ENCODE data around the gene MBTPS2.
"Not testable (repeated sequence)": the region's sequence is repeated elsewhere in the genome, so short reads cannot be mapped to it uniquely, and the experiment has no call there.

Gene MBTPS2

DNA sequence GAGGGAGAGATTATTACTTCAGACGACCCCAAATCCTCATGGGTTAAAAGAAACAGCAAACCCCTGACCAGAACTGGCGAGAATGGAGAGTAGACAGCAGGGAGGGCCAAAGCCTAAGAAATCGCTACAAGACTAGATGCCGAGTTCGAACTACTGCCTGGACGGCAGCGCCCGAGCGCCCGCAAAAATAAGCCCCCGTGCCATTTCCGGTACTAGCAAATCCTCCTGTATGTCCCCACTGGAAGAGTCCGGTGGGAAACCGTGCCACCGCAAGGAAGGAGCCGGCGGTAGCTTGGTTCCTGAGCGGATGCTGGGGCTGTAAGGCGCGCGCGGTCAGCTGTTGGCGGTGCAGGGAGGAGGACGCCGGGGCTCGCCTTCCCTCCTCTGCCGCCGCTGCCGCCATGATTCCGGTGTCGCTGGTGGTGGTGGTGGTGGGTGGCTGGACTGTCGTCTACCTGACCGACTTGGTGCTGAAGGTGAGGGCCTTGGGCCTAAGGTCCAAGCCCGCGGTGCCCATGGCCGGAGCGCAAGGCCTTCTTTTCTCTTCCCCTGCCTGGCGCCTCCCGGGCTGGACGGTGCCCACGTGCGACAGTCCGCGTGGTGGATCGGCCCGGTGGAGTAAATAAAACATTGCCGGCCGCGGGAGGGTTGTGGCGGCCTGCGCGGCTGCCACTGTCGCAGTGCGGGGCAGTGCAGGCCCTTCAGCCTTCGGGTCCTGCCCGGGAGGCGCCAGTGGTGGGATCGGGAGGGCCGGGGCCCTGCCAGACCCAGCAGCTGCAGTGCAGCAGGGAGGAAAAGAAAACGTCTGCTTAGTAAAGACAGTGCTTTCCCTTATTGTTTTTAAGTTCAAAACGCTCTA, at the start of gene MBTPS2:
Gene MBTPS2, plus strand, starts transcription at position 284 of the 859 bp plus-strand sequence. Its CDS starts 118 bp downstream, at position 402.
- no peak for DNase-seq (ENCODE audit: low spot score)

DNA sequence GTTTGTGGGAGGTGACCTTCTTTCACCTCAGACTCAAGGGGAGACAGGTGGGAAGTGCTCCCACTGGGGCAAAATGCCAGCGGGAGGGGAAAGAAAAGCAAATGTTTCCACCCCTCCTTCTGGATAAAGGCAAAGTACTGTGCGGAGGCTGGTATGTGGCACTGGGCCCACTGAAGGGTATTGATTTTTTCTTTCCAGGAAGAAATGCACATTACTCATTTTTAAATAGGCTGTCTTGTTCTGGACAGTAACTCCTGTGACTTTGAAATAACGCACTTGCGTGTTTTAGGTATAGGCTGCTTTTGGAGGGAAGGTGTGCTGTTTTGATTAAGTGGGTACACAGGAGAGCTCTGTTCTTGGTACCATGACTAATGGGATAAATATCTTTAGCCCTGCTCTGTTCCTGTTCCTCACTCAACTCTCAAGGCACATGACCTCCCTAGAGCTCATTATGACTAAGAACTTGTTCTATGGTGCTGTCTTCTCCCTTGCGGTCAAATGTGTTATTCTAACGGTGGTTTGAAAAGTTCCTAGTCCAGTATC, 40.7 kb upstream of the MBTPS2 start:
- no peak for DNase-seq (ENCODE audit: low spot score)

DNA sequence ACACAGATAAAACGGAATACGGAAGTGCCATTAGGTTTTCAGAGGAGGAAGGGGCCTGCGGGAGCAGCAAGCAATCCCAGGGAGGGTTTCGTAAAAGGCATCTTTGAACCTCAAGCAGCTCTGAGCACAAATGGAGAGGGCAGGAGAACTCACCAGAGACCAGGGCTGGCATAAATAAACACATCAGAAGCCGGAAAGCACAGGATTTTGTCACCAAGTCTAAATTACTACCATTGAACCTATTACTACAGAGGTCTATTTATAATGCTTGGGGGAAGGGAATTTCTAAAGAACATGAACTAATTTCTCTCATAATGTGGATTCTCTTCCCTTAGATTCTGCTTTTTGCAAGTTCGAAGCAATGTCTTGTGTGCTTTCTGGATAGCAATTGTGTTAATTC, 39.6 kb upstream of the MBTPS2 start:
- DNase-seq (ENCODE audit: low spot score): no peak

DNA sequence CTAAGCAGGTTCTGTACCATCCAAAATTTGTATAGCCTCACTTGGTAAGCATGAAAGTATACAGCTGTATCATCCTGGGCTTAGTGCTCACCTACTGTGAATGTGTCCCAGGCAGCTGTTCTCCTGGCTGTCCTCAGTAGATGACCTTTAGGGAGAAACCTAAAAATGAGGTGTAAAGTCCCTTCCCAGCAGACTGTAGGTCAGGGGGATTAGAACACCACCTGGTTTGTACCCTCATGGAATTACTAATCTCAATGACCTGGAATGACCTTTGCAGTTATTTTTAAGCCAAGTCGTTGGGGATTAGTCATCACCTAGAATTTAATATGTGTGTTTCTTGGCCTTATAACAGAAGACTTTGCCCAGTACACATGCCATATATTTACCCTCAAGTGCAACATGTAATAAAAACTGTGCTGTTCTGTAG, 39.1 kb upstream of the MBTPS2 start:
- DNase-seq (ENCODE audit: low spot score): no peak

DNA sequence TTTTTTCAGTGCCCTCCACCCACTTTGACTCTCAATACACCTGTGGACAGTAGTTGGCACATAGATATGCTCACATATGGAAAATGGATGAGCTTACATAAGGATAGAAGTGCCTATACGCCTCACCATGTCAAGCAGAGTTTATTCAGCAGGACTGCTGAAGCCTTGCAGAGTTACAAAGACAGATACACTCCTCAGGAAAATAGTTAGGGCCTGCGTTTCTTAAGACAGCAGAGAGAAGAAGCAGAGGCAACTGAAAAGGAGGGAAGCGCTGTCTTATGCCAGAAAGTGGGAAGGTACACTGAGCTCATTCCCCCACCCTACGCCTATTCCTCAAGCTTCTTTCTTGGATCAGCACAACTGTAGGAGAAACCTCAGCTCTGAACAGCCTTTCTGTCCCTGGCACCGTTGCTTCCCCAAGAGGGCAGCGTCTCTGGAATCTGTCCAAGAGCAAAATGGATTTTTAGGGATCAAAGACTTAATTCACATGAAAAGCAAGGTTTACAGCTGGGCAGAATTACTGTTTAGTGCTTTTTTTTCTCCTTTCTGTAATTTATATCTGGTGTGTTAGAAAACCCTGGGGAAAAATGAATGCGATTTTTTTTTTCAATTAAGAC, 37.3 kb upstream of the MBTPS2 start:
- no peak for DNase-seq (ENCODE audit: low spot score)

DNA sequence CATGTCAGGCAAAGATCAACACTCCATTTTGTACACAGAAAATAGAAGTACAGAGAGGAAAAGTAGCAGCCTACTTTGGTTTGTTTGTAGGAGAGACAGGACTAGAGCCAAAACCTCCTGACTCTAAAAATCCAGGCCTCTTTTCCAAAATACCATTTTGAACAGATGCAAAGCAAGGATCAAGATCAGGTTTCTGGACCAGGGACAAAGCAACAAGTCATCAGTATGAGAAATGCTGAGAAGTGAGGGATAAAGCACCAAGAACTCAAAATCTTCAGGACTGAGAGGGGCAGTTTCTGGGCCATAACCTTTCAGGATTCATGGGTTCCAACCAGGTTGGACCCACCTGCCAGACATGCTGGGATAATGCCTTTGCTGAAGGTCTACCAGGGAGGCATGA, 36.6 kb upstream of the MBTPS2 start:
- no peak for DNase-seq (ENCODE audit: low spot score)

DNA sequence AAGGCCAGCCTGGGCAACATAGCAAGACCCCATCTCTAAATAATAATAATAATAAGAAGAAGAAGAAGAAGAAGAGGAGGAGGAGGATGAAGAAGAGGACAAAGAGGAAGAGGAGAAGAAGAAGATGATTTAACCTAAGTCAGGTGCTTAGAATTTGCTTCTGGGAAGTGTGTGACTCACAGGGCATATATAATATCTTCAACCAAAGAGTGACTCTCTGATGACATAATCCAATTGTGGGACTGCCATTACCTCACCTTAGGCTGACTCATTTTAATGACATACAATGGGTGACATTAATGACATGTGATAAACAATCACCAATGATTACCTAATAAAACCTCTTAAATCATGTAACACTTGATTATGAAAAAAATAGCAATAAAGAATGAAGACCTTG, 32.7 kb upstream of the MBTPS2 start:
- no peak for DNase-seq (ENCODE audit: low spot score)

DNA sequence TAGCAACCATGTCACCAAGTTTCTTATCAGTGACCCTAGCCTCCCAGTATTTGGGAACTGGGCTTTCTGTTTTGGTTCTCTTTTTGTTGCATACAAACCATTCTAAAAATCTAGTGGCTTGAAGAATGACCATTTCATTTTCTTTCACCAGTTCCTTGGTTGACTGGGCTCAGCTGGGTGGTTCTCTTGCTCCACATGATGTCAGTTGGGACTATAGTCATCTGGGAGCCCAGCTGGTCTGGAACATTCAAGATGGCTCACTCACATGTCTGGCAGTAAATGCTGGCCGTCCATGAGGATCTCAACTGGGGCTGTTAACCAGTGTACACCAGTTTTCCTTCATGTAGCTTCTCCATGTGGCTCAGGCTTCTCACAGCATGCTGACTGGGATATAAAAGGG, 27.6 kb upstream of the MBTPS2 start:
- DNase-seq (ENCODE audit: low spot score): no peak

DNA sequence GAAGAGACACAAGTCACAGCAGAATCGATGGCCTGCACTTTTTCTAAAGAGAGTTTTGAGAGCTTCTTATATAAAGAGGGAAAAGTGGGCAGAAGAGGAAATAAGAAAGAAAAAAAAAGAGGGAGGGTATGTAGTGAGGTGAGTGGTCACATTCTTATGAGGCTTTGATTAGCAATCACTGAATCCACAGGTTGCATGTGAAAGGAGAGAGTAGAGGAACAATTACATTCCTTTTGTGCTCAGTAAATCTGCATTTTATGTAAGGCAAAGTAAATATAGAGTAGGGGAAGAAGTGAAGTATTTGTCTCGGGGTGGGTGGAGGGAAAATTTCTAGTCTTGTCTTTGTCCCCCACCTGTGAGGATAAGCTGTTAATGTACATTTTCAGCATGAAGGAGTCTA, 26.8 kb upstream of the MBTPS2 start:
- DNase-seq (ENCODE audit: low spot score): no peak

DNA sequence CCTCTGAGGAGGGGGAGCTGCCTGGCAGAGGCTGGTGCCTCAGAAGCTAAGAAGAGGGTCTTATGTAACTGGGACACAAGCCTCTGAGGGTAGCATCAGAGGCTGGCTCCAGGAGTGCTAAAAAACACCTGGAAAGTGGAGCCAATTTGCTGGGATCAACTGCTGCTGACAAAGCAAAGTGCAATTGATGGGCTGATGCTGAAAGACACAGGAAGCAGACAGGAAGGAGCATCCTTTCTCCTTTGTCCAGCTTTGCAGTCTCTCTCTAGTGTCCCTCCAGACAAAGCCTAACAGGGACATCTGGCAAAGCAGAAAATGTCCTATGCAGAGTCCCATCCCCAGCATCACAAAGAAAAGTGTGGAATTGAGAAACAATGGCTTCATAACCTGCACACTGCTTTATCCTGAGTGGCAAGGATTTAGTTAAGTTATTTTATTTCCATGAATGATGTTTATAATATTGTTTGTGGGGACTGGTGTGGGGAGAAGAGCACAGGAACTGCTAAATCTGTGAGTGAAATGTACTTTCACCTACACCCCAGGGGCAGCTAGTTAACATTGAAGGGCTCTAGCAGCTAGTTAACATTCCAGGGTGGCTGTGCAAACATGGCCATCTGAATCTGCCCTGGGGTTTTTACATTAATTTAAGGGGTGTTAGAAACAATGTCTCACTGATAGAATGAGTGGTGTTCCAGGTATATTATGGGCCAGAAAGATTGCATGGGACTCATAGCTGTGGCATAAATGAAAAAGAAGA, 25.6 kb upstream of the MBTPS2 start:
- DNase-seq (ENCODE audit: low spot score): no peak

DNA sequence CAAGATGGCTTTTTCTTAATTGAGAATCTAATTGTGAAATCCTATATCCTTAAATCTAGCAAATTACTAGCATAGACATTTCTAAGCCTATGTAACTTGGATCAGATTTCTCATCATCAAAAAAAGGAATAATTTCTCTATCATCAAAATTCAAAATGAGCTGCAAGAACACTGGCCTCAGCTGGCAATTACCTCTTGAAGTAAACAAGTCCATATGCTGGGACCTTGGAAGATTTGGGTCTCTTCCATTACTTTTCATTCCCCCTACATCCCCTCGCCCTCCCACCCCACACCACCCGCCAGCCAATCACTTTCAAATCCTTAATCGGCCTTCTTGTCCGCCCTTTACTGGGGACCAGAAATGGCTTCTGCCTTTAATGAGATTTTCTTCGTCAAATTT, 23.3 kb upstream of the MBTPS2 start:
- DNase-seq (ENCODE audit: low spot score): no peak

DNA sequence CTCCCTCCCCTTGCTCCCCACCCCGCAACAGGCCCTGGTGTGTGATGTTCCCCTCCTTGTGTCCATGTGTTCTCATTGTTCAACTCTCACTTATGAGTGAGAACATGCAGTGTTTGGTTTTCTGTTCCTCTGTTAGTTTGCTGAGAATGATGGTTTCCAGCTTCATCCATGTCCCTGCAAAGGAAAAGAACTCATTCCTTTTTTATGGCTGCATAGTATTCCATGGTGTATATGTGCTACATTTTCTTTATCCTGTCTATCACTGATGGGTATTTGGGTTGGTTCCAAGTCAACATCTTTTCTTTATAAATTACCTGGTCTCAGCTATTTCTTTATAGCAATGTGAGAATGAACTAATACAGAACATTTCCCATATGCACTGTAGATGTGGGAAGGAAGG, 19.2 kb upstream of the MBTPS2 start:
- not testable (repeated sequence) for DNase-seq (ENCODE audit: low spot score)

DNA sequence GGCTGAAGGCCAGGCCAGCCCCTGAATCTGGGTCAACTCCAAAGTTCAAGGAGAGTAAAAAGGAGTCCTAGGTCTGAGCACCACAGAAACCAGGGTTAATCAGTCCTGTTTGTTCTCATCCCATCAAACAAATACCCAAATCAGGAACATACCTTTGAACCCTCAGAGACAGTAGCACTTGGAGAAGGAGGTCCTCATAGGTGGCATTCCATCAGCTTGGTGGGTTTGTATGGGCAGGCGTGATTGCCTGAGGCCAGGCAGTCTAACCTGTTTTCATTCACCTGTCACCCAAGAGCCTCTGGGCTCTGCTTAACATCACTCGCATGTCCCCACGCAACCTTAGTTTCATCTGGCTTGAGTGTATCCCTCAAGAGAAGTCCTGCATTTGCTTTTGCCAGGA, 17.5 kb upstream of the MBTPS2 start:
- no peak for DNase-seq (ENCODE audit: low spot score)

DNA sequence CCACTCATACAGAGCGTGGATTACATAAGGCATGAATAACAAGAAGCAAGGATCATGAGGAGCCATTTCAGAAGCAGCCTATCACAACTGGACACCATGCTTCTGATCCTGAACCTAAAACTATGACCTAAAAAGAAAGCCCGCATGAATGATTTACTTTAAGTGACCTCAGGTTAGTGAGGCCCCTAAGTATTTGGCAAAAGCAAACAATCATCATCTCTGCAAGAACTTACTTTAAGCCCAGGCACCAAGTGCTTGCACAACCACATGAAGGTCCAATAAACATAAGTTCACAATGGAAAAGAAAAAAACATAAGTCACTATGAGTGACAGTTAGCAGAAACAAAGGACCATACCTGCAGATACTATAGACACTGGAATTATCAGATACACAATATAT, 7.9 kb upstream of the MBTPS2 start:
- no peak for DNase-seq (ENCODE audit: low spot score)

DNA sequence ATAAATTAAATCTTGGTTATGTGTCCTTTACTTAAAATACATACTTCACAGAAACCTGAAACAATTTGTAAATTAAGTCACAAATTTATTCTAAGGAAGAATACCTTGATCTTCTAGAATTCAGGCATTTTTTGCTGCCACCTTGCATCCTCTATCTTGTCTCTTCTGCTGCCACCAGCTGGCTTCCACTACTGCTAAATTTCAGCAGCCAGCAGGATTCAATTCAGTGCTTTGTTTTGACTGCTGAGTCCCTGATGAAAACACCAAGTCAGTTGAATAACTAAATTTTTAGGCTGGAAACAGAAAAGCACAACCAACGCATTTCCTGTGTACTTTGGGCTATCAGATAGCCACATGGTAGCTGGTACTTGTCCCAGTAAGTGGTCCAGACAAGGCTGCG, 2.4 kb upstream of the MBTPS2 start:
- no peak for DNase-seq (ENCODE audit: low spot score)

DNA sequence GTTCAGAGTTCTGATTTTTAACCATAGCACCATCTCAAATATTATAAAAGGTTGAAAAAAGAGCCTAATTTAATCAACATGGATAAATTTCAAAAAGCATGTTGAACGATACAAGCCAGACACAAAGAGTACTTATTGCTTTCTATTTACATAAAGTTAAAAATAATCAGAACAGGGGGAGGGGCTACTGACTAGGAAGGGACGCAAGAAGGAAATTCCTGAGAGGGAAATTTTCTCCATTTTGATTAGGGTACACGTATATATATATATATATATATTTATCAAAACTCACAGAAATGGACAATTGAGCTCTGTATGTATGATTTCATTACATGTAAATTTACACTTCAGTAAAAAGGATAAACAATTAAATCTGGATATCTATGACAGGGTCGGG, 482 bp upstream of the MBTPS2 start:
- no peak for DNase-seq (ENCODE audit: low spot score)

DNA sequence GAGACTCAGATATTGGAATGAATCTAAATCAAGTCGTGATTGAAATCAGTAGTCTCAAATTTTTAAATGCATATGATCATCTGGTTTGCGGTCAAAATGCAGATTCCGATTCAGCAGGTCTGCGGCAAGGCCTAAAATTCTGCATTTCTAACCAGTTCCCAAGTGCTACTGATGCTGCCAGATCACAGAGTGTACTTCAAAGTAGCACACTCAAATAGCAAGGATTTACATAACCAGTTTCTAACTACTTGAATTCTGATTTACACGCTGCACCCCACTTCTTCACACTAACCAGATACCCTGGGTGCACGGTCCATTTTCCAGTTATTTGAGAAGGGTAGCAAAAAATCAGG, 752 bp downstream of the MBTPS2 start:
- no peak for DNase-seq (ENCODE audit: low spot score)

DNA sequence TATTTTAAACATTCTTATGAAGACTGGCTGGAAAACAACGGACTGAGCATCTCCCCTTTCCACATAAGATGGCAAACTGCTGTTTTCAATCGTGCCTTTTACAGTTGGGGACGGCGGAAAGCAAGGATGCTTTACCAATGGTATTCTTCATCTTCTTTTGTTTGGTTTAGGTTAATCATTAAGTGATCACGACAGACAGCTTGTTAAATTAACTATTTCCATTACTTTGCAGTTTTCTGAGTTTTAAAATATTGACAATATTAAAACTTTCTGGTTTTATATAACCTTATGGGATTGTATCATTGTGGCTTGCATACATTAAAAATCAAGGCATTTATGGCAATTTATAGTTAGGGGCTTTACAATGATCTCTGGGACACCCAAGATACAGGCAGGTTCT, 3.8 kb downstream of the MBTPS2 start:
- DNase-seq (ENCODE audit: low spot score): no peak

DNA sequence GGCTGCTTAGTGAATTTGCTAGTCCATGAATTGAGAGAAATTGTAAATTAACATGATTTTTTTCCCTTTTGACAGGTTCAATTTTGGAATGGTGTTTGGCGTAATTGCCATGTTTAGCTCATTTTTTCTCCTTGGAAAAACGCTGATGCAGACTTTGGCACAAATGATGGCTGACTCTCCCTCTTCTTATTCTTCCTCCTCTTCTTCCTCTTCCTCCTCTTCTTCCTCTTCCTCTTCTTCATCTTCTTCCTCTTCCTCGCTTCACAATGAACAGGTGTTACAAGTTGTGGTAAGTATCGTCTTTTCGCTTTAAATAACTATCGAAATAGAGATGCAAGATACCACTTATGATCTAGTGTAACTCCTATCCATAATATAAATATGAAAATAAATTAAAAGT, 5.7 kb downstream of the MBTPS2 start:
- no peak for DNase-seq (ENCODE audit: low spot score)

DNA sequence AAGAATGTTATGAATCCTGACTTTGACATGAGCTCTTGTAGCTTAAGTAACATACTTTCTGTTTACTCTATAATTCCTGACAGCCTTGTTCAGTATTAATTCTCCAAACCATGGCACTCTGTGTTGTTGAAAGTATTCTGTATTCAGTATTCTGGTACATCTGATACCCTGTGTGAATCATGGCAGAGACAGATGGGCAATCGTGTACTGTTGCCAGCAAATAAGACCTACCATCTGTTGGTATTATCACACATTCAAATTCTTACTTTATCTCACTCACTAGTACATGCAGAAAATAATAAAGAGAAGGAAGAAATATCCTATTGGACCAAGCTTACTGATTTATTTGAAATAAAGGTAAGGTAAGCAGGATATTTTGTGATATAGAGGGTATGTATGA, 7.9 kb downstream of the MBTPS2 start:
- no peak for DNase-seq (ENCODE audit: low spot score)

DNA sequence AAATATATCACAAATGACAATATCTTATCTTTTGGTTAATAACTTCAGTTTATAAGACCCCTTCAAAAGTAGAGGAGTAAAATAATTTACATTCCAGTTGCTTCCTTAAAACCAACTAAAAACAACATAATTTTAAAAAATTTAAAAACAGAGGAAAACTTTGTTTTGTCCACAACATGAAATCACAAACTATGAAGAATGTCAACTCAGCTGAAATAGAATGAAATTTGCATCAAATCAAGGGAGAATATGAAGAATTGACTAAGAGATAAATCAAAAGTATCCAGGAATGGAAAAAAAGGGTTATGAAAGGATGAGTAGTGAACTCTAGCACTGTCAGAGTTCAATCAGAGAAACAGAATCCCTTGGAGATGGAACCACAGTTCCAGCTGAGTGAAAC, 14.2 kb downstream of the MBTPS2 start:
- no peak for DNase-seq (ENCODE audit: low spot score)

DNA sequence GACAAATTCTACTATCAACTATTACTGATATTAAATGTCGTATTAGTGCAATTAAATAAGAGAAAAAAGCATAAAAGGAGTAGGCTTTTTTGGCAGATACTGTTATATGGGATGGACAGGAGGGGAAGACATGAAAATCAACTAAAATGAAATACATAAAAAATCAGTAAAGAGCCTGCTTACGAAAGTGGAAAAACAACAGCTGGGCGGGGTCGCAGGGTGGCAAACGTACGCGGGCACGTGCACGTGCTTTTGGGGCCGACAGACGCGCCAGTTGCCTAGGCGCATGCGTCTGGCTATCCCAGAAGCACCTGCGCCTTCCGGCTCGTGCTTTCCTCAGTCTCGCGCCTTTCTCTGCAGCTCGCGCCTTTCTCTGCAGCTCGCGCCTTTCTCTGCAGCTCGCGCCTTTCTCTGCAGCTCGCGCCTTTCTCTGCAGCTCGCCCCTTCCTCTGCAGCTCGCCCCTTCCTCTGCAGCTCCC, 16.6 kb downstream of the MBTPS2 start, which contains the start of gene YY2:
Gene YY2, plus strand, starts transcription at position 51 of the 479 bp plus-strand sequence. CDS start 498 bp downstream, outside the sequence.
- DNase-seq (ENCODE audit: low spot score): no peak

DNA sequence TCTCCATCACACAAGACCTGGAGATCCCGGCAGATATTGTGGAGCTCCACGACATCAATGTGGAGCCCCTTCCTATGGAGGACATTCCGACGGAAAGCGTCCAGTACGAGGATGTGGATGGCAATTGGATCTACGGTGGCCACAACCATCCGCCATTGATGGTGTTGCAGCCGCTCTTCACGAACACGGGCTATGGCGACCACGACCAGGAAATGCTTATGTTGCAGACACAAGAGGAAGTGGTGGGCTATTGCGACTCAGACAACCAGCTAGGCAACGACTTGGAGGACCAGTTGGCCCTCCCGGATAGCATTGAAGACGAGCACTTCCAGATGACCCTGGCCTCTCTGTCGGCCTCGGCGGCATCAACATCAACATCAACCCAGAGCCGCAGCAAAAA, 17.1 kb downstream of the MBTPS2 start:
- no peak for DNase-seq (ENCODE audit: low spot score)
